NCI-H2107 treated with DMSO at 0.1 percent for 48 hours (cell line): ENCODE data around the gene FAM163A.
"Not testable (repeated sequence)": the region's sequence is repeated elsewhere in the genome, so short reads cannot be mapped to it uniquely, and the experiment has no call there.

Experiments
- DNase-seq: peaks from one replicate; lab custom pipeline; 2025; ENCODE audit not compliant: unreplicated experiment; lab: John Stamatoyannopoulos, UW

Gene FAM163A

GRCh38 chr1:179742717-179743678 is at the start of gene FAM163A:
TSS of gene FAM163A (plus strand) at chr1:179743291. CDS start at chr1:179813098, 69,807 bp downstream.
- DNase-seq = no peak

DNA sequence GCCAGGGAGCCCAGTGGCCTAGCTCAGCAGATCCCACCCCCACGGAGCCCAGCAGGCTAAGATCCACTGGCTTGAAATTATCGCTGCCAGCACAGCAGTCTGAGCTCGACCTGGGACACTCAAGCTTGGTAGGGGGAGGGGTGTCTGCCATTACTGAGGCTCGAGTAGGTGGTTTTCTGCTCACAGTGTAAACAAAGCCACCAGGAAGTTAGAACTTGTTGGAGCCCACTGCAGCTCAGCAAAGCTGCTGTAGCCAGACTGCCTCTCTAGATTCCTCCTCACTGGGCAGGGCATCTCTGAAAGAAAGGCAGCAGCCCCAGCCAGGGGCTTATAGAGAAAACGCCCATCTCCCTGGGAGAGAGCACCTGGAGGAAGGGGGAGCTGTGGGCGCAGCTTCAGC is 48.6 kb upstream of the FAM163A start:
- not testable (repeated sequence) for DNase-seq

DNA sequence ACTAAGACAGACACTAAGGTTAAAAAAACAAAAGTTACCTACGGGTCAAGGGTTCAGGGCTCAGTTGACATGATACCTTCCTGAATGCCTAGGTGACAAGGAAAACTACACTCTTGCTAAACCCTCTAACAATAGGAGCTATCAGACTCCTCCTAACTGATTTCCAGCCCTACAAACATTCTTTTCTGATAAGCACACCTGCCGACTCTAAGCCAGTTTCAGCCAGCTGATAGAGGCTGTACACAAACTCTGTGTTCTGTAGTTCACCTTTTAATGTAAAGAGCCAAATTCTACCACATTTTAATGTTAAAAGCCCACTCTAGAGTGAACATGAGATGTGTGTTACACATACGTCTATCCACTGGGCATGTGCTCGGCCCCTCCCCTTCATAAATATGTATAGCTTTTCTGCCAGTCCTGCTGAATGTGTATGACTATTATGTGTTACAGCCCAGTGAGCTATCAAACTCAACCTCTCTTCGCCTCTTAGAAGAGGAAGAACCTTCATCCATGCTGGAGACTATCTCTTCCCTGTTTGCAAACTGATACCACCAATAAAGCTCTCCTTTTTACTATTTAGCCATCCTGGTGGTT is 40.0 kb upstream of the FAM163A start:
- peak; percentile 36 for DNase-seq

- DNase-seq = peak; percentile 58
These were observed 36.7 kb upstream of the FAM163A start for GRCh38 chr1:179706339-179706941.

DNA sequence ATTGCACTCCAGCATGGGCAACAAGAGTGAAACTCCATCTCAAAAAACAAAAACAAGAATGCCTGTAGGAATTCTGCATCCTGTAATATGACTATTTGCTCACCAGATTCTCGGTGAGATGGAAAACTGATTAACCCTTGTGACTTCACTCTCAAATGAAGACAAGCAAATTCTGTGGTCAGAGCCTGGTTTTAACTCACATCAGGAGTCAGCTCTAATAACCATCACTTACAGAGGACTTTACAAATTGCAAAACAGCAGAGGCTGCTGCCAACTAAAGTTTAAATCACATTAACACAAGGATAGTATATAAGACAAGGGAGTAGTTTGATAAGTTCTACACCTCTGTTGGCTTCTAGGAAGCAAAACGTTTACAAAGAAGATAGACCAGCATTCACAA is 35.7 kb upstream of the FAM163A start:
- no peak for DNase-seq

- DNase-seq = no peak
These were observed 34.5 kb upstream of the FAM163A start for GRCh38 chr1:179708434-179709195.

DNA sequence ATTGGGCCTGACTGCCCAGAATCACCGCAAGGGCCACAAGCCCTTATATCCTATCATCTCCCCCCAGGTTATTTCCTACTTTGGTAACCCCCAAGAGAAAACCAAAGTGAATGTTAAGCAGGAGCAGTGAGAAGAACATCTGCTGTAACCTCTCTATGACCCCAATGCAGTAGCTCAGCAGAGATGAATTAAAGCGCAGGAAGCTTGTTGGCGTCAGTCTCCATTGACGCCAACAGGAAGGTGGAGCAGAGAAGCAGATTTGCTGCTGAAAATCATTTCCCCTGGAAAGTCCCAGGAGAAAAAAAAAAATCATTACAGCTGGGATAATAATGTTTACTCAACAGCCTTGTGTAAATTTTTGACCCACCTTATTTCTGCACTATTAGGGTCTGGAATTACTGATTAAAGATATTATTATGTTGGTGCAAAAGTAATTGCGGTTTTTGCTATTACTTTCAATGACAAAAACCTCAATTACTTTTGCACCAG is 33.2 kb upstream of the FAM163A start:
- no peak for DNase-seq

DNA sequence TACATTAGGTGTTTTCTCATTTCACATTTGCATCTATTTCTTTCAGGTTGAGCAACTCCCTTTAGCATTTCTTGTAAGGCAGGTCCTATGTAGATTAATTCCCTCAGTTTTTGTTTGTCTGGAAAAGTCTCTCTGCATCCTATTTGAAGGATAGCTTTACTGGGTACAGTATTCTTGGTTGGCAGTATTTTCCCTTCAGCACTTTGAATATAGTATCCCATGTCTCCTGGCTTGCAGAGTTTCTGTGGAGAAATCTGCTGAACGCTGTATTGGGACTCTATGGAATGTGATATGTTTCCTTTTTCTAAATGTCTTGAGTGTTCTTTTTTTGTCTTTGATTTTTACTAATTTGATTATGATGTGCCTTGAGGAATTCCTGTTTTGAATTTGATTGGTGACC is 28.9 kb upstream of the FAM163A start:
- DNase-seq = no peak

DNA sequence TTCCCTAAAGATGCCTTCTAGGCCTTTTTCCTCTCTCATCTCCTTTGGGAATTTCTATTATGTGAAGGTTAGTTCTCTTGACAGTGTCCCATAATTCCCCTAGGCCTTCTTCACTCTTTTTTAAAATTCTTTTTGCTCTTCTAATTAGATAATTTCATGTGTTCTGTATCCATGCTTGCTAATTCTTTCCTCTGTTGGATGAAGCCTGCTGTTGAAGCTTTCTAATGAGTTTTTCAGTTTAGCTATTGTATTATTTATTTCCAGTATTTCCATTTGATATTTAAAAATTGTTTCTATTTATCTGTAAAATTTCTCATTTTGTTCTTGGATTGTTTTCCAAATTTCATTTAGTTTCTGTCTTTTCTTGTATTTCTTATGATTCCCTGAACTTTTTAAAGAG is 28.5 kb upstream of the FAM163A start:
- DNase-seq = no peak

GRCh38 chr1:179719272-179719671 is 23.8 kb upstream of the FAM163A start:
- no peak for DNase-seq

- DNase-seq = no peak
These were observed 14.8 kb upstream of the FAM163A start for GRCh38 chr1:179728271-179728670.

DNA sequence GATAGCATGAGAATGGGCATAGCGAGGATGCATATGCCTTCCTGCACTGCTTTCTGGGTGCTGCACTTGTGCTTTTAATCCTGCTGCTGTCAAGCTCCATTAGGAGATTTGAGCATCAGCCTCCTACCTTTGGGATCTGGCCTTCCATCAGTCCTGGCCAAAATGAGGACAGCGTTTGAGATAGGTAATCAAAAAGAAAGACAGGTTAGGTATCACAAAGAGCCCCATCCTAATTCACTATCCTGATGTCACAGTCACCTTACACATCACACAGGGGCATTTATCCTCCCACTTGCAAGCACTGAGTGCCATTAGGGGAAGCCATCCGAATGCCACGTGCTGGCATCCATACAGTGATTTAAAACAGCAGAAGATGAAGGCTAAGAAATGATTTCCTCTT is 13.2 kb upstream of the FAM163A start:
- DNase-seq = no peak

DNA sequence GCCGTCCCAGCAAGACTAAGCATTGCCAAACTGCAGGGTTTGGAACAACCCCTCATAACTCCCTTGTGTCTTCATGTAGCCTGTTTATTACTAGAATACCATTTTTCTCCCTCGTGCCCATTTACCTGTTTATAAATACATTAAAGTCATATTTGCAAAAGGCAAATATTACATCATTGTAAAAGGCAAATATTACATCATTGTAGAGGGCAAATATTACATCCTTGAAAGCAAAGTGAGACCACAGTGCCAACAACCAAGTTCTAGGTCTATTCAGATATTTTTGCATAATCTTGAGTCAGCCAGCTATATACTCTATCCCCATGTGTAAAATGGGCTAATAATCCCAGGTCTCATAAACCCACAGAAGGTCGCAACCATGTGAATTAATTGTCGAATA is 11.4 kb upstream of the FAM163A start:
- DNase-seq = no peak

DNA sequence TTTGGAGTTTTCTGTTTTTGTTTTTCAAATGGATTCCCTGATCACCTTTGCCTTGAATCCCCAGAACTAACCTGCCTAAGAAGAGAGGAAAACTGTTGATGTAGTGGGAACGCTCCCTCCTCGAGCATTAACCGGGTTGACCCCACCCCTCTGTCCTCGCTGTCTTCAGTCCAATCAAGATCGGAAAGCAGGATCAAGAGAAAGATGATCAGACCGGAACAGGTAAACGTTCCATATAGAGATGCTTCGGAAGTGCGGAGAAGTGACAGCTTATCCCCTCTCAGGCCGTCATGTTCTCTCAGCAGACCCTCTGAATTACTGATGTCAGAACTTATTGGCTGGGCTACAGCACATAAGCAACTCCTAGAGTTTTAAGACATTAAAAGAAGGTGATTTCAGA is 800 bp upstream of the FAM163A start:
- no peak for DNase-seq

- no peak for DNase-seq
These were observed 749 bp downstream of the FAM163A start for GRCh38 chr1:179743679-179744400.

- DNase-seq = no peak
These were observed 1.5 kb downstream of the FAM163A start for GRCh38 chr1:179744401-179745130.

DNA sequence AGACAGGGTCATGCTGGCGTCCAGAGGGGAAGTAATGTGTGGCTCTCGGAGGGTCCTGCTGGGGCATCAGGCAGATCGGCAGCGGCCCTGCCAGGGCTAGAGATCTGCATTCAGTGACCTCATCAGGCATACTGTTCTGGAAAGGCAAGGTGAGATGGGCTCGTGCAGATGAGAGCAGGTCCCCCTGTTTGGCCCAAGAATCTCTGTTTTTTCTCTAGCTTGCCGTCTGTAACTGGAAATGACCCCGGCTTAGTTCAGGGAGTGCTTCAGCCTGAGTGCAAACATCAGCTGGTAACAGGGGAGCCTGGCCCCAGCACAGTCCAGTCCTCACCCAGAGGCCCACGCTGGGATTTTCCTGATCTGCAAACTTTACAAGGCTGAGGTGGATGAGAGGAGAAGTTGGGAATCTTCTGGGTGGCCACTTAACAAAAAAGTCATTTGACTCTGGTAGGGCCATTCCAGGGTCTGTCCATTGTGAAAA is 2.1 kb downstream of the FAM163A start:
- DNase-seq = no peak

DNA sequence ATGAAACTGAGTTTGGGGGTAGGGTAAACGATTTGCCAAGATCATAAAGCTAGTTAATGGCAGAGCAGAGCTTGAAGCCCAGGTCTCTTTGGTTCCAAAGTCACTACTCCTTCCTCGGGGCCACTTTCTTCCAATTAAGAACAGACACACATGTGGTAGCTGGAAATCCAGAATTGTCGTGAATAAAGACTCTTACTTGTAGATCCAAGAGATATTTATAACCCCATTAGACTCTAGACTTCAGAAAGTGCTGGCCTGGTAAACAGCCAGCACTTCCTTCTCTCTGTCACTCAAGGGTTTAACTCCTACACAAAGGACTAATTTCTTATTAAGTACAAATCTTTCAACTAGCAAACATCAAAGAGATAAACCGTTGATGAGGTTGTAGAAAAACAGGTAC is 2.7 kb downstream of the FAM163A start:
- DNase-seq = no peak

DNA sequence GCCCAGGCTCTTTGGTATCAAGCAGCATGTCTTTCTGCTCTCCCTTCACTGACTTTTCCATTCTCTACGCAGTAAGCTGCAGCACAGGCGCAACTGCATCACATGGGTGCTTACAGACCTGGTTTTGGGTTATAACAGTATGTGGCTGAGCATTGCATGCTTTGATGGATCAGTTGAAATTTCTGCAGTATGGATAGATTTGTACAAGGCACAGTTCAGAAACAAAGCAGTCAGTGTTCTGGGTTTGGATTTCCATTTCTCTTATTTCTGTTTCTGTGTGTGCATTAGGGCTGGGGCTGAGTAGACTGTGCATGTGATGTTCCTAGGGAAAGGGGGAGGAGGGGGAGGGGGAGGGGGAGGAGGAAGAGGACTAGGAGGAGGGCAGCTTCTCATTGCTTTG is 4.5 kb downstream of the FAM163A start:
- DNase-seq = no peak

DNA sequence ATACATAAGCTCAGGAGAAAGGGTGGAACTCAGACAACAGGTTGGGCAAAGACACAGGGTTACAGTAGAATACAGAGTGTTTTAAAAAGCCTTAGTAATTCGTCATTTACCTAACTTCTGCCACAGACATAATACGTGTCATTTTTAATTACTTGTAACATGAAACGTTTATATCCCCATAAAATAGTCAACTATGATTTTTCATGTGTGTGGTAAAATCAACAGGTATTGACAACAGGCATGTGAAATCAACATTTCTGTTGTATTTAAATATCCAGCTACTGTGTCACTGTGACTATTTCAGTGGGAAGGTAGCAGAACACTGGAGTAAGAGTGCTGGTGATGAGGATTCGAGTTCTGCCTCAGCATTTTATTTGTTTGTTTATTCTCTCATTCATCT is 5.7 kb downstream of the FAM163A start:
- DNase-seq = no peak
